ENCODE results near the gene PRRC2B.

Gene PRRC2B

DNA sequence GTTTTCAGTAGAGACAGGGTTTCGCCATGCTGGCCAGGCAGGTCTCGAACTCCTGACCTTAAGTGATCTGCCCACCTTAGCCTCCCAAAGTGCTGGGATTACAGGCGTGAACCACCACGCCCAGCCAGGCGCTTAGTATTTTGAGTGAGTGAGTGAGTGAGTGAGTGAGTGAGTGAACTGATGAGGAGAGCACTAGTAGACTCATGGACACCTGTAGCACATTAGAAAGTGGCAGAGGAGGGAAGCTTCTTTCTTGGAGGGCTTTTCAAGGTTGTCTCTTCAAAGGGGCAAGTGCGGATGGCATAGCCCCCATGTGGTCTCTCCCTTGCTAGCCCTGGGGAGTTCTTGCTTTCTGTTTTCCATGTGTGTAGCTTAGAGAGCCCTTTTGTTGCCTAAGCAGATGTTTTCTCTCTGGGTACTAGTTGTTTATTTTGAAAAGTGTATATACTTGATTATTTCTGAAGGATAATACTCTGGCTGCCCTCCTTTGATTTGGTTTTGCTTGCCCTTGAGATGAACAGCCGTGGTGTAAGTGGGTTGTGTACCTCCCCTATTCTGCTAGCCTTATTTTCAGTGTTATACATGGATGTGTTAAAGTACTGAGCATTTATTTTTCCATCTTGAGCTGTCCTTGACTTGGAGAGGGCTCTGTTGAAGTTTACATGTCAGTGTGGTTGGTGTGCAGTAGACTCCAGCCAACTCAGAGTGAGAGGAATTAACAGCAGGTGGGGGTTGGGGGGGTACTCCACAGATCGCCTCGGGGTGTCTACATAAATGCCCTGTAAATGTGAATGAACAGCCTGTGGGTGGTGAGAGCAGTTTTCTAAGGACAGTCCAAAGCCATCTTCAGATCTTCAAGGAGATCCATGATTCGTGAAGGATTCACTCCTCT lies 35.5 kb downstream of the PRRC2B start:
- DNase-seq (ENCODE audit: insufficient read length, low spot score) (no peak), FAIRE-seq (no peak)
- TF ChIP-seq PAX5 (IDR thresholded peaks at IDR 0.05; ENCODE audit: insufficient read depth, low read length, severe bottlenecking) (no peak), POLR2AphosphoS5 (IDR thresholded peaks at IDR 0.05; ENCODE audit: low read depth, low read length) (no peak), POU2F2 (IDR thresholded peaks at IDR 0.05; ENCODE audit: low read depth, low read length) (no peak), SPI1 (IDR thresholded peaks at IDR 0.05; ENCODE audit: low read depth, low read length) (no peak), TAF1 (IDR thresholded peaks at IDR 0.05; ENCODE audit: low read depth, low read length) (no peak), POLR2A (IDR thresholded peaks at IDR 0.05; ENCODE audit: low read depth, low read length) (no peak)

- FAIRE-seq (no peak), DNase-seq (ENCODE audit: insufficient read length, low spot score) (no peak)
- TF ChIP-seq POU2F2 (IDR thresholded peaks at IDR 0.05; ENCODE audit: low read depth, low read length) (no peak), POLR2A (IDR thresholded peaks at IDR 0.05; ENCODE audit: low read depth, low read length) (no peak), SPI1 (IDR thresholded peaks at IDR 0.05; ENCODE audit: low read depth, low read length) (no peak), POLR2AphosphoS5 (IDR thresholded peaks at IDR 0.05; ENCODE audit: low read depth, low read length) (no peak), PAX5 (IDR thresholded peaks at IDR 0.05; ENCODE audit: insufficient read depth, low read length, severe bottlenecking) (no peak), TAF1 (IDR thresholded peaks at IDR 0.05; ENCODE audit: low read depth, low read length) (no peak)
Observed at GRCh38 chr9:131432050-131432449, 38.2 kb downstream of the PRRC2B start.

GRCh38 chr9:131432597-131433301 lies 38.9 kb downstream of the PRRC2B start:
- FAIRE-seq (no peak), DNase-seq (ENCODE audit: insufficient read length, low spot score) (no peak)
- no peak; the same call in 1 of the 2 replicates for TF ChIP-seq POLR2AphosphoS5 (IDR thresholded peaks at IDR 0.05; ENCODE audit: low read depth, low read length)
- TF ChIP-seq POU2F2 (IDR thresholded peaks at IDR 0.05; ENCODE audit: low read depth, low read length), result no peak
- TF ChIP-seq TAF1 (IDR thresholded peaks at IDR 0.05; ENCODE audit: low read depth, low read length), result no peak
- TF ChIP-seq POLR2A (IDR thresholded peaks at IDR 0.05; ENCODE audit: low read depth, low read length), result no peak
- no peak for TF ChIP-seq PAX5 (IDR thresholded peaks at IDR 0.05; ENCODE audit: insufficient read depth, low read length, severe bottlenecking)
- TF ChIP-seq SPI1 (IDR thresholded peaks at IDR 0.05; ENCODE audit: low read depth, low read length), result no peak

DNA sequence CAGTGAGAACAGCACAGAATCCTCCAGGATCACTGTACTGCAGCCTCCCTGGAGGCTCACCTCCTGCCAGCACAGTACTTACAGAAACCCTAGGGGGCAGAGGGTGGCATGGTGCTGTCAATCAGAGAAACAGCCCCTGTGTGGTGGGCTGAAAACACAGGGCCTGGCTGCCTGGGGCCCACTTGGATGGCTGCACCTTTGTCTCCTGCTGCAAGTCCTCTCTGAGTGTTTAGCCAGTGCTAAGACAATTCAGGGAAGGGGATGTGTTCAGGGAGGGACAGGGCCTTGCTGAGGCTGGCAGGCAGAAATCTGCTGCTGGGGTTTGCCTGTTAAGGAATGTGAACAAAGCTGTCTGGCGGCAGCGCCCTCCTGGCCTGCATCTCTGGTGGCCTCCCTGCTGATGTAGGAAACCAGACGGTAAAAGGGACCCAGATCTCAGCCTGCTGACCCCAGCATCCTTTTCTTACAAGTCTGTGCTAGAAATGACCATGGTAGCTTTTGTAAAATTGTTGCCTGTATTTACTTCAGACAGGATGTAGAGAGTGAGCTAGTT lies 39.5 kb downstream of the PRRC2B start:
- TF ChIP-seq POU2F2 (IDR thresholded peaks at IDR 0.05; ENCODE audit: low read depth, low read length) (no peak), POLR2AphosphoS5 (IDR thresholded peaks at IDR 0.05; ENCODE audit: low read depth, low read length) (0 out of 2 replicates have a peak, but pooled peaks have one; percentile 35)
- no peak for FAIRE-seq
- DNase-seq (ENCODE audit: insufficient read length, low spot score), result no peak

DNA sequence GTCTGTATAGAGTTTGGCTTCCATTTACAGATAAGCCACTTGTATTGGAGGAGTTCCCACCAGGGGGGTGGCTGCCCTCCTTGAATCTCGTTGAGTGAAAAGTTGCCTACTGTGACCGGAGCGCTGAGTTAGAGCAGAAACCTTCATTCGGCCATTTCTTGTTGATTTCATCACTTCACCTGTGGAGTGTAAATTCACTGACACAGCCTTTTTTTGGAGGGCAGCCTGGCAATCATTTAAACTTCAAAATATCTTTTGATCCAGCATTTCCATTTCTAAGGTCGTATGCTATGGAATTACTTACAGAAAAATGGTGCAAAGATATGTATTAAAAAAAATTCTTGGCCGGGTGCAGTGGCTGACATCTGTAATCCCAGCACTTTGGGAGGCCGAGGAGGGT lies 40.8 kb downstream of the PRRC2B start:
- DNase-seq (ENCODE audit: insufficient read length, low spot score) (no peak), FAIRE-seq (no peak)
- TF ChIP-seq POU2F2 (IDR thresholded peaks at IDR 0.05; ENCODE audit: low read depth, low read length) (no peak), SPI1 (IDR thresholded peaks at IDR 0.05; ENCODE audit: low read depth, low read length) (no peak), TAF1 (IDR thresholded peaks at IDR 0.05; ENCODE audit: low read depth, low read length) (no peak), POLR2AphosphoS5 (IDR thresholded peaks at IDR 0.05; ENCODE audit: low read depth, low read length) (no peak), PAX5 (IDR thresholded peaks at IDR 0.05; ENCODE audit: insufficient read depth, low read length, severe bottlenecking) (no peak), POLR2A (IDR thresholded peaks at IDR 0.05; ENCODE audit: low read depth, low read length) (no peak)

GRCh38 chr9:131436376-131436775 lies 42.5 kb downstream of the PRRC2B start:
- DNase-seq (ENCODE audit: insufficient read length, low spot score) (no peak), FAIRE-seq (no peak)
- no peak for TF ChIP-seq POU2F2 (IDR thresholded peaks at IDR 0.05; ENCODE audit: low read depth, low read length)
- TF ChIP-seq POLR2A (IDR thresholded peaks at IDR 0.05; ENCODE audit: low read depth, low read length), result 0 out of 2 replicates have a peak, but pooled peaks have one; percentile 22
- TF ChIP-seq POLR2AphosphoS5 (IDR thresholded peaks at IDR 0.05; ENCODE audit: low read depth, low read length), result no peak
- no peak for TF ChIP-seq PAX5 (IDR thresholded peaks at IDR 0.05; ENCODE audit: insufficient read depth, low read length, severe bottlenecking)

DNA sequence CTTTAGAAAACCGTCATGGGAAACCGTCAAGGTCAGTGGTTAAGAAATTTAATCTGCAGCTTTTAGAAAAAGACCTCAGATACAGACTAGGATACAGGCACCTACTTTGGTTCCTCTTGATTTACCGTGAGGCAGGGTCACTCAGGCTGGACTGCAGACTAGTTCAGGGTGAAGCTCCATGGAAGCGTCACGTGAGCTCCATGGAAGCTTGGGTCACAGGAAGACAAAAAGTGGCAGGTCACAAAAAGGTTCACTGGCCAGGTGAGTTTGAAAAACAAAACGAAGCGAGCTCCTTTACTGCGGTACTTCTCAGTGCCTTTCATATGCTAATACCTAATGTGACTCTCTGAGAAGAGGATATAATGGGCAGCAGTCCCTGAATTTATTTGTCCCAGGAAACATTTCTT lies 43.0 kb downstream of the PRRC2B start:
- no peak for TF ChIP-seq SPI1 (IDR thresholded peaks at IDR 0.05; ENCODE audit: low read depth, low read length)
- TF ChIP-seq PAX5 (IDR thresholded peaks at IDR 0.05; ENCODE audit: insufficient read depth, low read length, severe bottlenecking), result no peak
- TF ChIP-seq POU2F2 (IDR thresholded peaks at IDR 0.05; ENCODE audit: low read depth, low read length), result no peak
- TF ChIP-seq POLR2A (IDR thresholded peaks at IDR 0.05; ENCODE audit: low read depth, low read length), result no peak
- no peak for TF ChIP-seq POLR2AphosphoS5 (IDR thresholded peaks at IDR 0.05; ENCODE audit: low read depth, low read length)
- no peak for TF ChIP-seq TAF1 (IDR thresholded peaks at IDR 0.05; ENCODE audit: low read depth, low read length)
- no peak for FAIRE-seq
- DNase-seq (ENCODE audit: insufficient read length, low spot score), result no peak

- DNase-seq (ENCODE audit: insufficient read length, low spot score) (no peak), FAIRE-seq (no peak)
- no peak for TF ChIP-seq SPI1 (IDR thresholded peaks at IDR 0.05; ENCODE audit: low read depth, low read length)
- TF ChIP-seq TAF1 (IDR thresholded peaks at IDR 0.05; ENCODE audit: low read depth, low read length), result no peak
- TF ChIP-seq PAX5 (IDR thresholded peaks at IDR 0.05; ENCODE audit: insufficient read depth, low read length, severe bottlenecking), result no peak
- TF ChIP-seq POLR2A (IDR thresholded peaks at IDR 0.05; ENCODE audit: low read depth, low read length), result no peak
- TF ChIP-seq POU2F2 (IDR thresholded peaks at IDR 0.05; ENCODE audit: low read depth, low read length), result no peak
- TF ChIP-seq POLR2AphosphoS5 (IDR thresholded peaks at IDR 0.05; ENCODE audit: low read depth, low read length), result no peak; the same call in 1 of the 2 replicates
Observed at GRCh38 chr9:131438190-131438589, 44.3 kb downstream of the PRRC2B start.

DNA sequence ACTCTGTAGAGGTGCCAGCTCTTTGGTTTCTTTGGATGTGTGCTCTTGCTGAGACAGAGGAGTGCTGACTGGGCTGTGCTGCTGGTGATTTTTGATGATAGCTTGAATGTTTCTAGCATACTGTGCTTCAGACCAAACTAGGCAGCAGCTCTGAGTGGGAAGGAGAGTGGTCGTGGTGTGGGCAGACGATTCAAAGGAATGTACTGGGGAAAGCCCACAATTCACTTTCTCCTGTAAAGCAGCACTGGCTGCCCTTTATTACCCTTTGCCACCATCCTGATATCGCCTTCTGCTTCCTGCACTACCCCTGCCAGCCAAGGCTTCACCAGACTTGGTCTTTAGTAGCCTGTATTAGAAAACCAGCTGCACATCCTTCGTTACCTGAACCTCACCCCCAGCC lies 45.3 kb downstream of the PRRC2B start:
- FAIRE-seq (no peak), DNase-seq (ENCODE audit: insufficient read length, low spot score) (no peak)
- no peak for TF ChIP-seq POLR2AphosphoS5 (IDR thresholded peaks at IDR 0.05; ENCODE audit: low read depth, low read length)
- TF ChIP-seq PAX5 (IDR thresholded peaks at IDR 0.05; ENCODE audit: insufficient read depth, low read length, severe bottlenecking), result no peak
- TF ChIP-seq POLR2A (IDR thresholded peaks at IDR 0.05; ENCODE audit: low read depth, low read length), result no peak
- TF ChIP-seq TAF1 (IDR thresholded peaks at IDR 0.05; ENCODE audit: low read depth, low read length), result no peak
- no peak for TF ChIP-seq POU2F2 (IDR thresholded peaks at IDR 0.05; ENCODE audit: low read depth, low read length)
- TF ChIP-seq SPI1 (IDR thresholded peaks at IDR 0.05; ENCODE audit: low read depth, low read length), result no peak

All from GM12891 (cell line).